NCI-H1694 treated with DMSO at 0.1 percent for 48 hours (cell line): ENCODE results near the gene SNRNP48.

Experiments
- DNase-seq: peaks from one replicate; lab custom pipeline; 2025; lab: John Stamatoyannopoulos, UW

Gene SNRNP48

DNA sequence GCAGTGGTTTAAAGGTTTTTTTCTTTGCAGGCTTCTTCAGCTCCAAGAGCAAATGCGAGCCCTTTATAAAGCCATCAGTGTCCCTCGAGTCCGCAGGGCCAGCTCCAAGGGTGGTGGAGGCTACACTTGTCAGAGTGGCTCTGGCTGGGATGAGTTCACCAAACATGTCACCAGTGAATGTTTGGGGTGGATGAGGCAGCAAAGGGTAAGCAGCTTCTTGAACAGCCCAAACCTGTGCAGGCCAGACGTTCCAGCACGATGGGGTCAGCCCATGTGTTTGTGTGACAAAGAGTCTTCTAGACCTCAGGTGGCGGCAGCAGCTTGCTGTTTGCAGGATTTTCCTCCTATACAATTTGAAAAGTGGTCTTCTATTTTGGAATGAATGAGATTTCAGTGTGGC, 30.8 kb upstream of the SNRNP48 start:
- DNase-seq: no peak

DNA sequence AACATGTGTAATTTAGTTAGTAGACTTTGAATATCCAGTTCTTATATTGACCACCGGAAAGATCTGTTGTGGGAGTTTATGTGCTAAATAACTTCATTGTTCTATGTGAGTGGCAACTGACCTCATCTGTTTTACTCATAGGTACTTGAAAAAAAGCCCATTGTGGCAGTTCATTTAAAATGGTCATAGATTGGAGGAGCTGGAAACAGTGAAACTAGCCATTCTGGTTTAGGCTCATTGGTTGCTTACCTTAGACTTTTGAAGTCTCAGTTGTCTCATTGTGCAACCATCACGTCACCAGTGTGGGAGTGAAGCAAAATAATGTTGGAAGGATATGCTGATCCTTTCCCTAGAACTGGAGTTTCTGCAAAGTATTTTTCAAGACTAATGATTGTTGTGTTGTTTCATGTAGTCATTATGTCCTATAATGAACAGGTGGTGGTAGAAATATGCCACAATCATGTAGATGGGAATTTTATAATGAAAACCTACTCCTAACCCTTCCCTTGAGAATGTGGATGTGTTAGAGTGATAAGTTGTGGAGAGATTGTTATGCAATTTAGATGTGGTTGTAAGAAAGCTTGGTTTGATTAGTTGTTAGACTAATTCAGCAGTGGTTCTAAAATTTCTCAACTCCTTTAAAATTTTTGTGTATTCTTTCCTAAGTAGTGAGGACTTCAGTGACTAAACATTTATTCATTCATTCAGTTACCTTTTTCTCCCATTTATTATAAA, 30.2 kb upstream of the SNRNP48 start:
- no peak for DNase-seq

DNA sequence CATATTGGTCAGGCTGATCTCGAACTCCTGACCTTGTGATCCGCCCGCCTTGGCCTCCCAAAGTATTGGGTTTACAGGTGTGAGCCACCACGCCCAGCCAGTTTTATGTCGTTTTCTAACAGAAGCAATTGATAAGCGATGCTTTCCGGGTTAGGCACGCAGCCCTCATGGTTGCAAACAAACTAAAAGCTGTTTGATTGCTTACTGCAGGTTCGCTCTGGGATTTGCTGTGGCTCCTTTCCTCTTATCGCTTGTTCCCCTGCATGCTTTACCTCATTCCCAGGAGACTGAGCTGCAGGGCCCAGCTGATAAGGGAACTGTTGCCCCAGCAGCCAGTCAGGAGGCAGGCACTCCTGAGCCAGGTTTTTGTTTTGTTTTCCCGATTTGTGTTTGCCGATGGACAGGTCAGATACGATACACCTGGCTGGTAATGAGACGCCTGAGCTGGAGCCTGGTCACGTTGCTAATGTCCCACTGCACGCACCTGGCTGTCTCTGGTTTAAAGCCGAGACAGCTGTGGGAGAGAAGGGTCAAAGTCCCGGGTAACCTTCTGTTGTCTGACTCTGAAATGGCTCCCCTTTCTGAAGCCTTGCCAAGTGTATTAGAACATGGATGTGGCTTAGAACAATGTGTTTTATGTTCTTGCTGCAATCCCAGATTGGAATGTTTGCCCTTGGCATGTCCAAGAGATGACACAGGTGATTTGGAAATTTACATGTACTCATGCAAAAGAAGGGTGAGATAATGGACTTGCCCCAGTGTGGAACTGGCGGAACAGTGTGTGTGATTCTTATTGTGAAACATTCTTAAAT, 28.6 kb upstream of the SNRNP48 start:
- no peak for DNase-seq

DNA sequence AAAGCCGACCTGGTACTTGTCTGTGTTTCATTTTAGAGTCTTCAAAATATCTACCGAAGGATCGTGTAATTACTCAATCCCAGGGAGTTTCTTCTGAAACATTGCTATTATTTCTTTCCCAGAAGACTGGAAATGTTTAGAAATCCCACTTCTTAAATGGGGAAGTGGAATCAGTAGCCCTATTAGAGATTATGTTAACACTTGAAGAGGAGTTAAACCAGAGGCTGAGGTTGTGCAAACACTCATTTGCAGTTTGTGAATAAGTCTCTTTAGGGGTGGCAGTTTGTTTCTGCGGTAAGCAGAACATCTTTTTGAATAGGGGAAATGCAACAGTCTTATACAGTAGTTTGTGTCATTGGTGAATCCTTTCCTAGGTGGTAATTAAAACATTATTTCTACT, 27.2 kb upstream of the SNRNP48 start:
- DNase-seq: no peak

DNA sequence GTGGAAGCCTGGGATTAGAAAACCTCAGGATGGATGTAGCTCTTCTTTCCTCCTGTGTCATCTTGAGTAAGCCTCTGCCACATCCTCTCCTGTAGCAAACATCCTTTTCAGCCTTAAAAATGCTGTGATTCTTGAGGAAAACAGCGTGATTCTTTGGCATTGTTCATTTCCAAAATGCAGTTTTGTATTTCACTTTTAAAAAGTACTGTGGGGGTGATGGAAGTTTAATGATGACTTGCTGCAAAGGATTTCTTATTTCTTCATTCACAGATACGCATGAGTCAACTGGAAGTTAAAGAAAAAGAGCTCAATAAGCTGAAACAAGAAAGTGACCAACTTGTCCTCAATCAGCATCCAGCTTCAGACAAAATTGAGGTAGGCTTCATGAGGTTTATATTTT, 23.9 kb upstream of the SNRNP48 start:
- no peak for DNase-seq

DNA sequence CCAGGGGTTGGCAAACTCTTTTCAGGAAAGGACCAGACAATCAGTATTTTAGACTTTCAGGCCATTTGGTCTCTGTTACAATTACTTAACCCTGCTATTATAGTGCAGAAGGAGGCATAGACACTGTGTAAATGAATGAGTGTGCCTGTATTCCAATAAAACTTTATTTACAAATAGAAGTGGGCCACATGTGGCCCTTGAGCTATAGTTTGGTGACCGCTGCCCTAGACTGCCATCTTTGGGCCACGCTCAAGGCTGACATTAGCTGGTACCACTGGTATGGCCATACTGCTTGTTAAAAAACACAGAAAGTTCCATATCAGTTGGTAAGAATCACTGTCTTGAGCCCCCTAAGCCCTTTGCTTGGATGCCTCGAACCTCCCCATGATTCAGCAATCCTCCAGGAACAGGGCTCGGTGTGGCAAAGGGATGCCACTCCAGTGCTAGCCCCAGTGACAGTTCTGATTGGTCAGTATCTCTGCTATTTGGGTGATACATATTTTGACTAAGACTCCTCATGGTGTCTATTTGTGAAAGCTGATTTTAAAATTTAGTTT, 23.3 kb upstream of the SNRNP48 start:
- DNase-seq: no peak

DNA sequence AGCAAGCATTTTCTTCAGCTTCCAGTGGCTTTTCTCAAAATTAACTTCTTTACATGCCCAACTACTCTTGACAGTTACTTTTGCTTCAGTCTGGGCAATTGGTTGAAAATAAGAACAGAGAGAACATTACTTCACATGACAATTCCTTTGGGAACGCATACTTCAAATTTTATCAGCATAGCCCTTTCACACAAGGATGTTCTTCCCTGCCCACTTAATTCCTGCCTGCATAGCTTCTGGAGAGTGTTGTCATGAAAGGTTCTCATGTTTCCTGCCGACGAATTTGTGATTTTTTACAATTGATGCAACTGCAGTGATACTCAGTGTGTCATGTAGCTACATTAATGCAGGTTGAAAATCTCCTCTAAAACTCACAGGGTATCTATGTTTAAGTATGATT, 22.0 kb upstream of the SNRNP48 start:
- DNase-seq: no peak

DNA sequence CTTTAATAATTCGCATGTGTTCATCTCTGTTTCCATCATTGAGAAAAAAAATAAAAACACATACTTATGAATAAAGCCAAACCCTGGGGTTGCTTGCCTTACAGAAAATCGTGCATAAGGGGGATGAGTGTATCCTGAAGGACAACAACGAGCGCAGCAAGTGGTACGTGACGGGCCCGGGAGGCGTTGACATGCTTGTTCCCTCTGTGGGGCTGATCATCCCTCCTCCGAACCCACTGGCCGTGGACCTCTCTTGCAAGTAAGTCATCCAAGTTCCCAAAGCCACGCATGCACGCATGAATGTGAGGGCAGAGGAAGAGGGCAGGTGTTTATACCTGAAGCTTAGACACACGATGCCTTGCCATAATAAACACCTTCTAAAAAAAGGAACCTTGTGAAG, 20.9 kb upstream of the SNRNP48 start:
- DNase-seq: no peak

DNA sequence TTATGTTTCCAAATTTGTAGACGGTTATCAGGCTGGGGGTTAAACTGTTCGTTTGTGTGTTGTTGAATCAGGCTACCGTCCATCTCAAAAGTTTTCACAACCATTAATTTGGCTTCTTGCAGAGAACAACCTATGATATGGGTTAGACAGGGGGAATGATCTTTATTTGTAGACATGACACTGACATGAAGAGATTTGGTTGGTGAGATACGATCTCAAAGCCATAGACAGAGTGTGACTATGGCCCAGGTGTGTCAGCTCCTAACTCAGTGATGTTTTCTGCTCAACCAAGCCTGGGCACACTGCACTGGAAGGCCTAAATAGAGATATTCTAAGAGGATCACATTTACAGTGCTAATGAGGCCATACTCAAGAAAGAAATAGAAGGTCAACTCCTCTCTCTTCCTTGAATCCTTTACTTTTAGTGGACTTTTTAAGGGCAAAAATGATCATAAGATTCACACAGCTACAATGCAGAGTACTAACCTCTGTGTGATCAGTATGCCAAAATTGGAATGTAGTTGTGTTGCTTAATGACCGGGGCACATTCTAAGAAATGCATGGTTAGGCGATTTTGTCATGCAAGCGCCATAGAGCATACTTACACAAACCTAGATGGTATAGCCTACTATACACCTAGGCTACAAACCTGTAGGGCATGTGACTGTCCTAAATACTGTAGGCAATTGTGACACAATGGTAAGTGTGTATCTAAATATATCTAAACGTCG, 17.6 kb upstream of the SNRNP48 start:
- no peak for DNase-seq

DNA sequence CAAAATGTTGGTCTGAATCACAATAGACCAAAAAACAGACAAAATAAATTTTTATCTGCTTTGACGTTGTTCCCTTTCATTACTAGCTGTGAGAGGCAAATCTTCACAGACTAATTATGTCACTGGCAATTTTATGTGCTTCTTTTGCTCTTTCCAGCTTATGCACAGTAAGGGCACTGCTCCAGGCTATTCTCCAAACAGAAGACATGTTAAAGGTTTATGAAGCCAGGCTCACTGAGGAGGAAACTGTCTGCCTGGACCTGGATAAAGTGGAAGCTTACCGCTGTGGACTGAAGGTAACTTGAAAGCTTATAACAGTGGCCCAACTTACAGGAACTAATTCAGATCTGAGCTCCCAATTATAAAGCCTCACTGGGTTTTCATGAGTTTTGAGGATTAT, 15.5 kb upstream of the SNRNP48 start:
- DNase-seq: no peak

DNA sequence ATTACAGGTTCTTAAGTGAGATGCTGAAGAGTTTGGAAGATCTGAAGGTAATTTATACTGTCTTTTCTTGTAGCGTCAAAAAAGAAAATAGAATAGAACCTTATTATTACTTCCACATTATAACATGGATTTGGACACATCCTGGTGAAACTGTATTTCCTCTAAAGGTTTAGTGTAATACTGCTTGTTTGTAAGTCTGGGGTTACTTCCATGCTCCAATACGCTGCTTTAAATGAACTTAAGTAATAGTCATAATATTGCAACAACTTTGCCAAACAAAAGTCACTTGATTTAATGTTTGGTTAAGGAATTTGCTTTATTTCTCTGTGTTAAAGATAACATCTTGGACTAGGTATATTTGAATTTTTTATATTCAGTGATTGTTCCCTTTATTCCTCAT, 11.5 kb upstream of the SNRNP48 start:
- DNase-seq: no peak

DNA sequence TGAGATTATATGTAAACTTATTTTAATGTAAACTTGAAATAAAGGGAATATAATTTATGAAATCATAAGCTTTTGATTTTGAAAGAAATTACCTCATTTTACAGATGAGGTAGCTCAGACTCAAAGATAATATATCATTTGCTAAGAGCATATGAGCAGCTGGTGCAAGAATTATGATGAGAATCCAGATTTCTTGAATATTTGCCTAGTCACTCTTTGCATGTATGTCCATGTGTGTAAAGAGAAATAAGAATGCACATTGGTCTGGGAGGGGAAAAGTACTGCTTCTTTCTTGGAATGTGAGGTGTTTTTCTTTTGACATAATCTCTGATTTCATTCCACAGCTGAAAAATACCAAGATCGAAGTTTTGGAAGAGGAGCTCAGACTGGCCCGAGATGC, 11.1 kb upstream of the SNRNP48 start:
- DNase-seq: no peak

DNA sequence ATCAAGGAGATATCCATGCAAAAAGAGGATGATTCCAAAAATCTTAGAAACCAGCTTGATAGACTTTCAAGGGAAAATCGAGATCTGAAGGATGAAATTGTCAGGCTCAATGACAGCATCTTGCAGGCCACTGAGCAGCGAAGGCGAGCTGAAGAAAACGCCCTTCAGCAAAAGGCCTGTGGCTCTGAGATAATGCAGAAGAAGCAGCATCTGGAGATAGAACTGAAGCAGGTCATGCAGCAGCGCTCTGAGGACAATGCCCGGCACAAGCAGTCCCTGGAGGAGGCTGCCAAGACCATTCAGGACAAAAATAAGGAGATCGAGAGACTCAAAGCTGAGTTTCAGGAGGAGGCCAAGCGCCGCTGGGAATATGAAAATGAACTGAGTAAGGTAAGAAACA, 10.1 kb upstream of the SNRNP48 start:
- no peak for DNase-seq

DNA sequence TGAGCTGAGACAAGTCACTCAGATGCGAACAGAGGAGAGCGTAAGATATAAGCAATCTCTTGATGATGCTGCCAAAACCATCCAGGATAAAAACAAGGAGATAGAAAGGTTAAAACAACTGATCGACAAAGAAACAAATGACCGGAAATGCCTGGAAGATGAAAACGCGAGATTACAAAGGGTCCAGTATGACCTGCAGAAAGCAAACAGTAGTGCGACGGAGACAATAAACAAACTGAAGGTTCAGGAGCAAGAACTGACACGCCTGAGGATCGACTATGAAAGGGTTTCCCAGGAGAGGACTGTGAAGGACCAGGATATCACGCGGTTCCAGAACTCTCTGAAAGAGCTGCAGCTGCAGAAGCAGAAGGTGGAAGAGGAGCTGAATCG, 9.5 kb upstream of the SNRNP48 start:
- no peak for DNase-seq

DNA sequence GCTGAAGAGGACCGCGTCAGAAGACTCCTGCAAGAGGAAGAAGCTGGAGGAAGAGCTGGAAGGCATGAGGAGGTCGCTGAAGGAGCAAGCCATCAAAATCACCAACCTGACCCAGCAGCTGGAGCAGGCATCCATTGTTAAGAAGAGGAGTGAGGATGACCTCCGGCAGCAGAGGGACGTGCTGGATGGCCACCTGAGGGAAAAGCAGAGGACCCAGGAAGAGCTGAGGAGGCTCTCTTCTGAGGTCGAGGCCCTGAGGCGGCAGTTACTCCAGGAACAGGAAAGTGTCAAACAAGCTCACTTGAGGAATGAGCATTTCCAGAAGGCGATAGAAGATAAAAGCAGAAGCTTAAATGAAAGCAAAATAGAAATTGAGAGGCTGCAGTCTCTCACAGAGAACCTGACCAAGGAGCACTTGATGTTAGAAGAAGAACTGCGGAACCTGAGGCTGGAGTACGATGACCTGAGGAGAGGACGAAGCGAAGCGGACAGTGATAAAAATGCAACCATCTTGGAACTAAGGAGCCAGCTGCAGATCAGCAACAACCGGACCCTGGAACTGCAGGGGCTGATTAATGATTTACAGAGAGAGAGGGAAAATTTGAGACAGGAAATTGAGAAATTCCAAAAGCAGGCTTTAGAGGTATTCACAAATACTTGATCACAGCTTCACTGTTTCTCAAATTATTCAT, 8.9 kb upstream of the SNRNP48 start:
- no peak for DNase-seq

DNA sequence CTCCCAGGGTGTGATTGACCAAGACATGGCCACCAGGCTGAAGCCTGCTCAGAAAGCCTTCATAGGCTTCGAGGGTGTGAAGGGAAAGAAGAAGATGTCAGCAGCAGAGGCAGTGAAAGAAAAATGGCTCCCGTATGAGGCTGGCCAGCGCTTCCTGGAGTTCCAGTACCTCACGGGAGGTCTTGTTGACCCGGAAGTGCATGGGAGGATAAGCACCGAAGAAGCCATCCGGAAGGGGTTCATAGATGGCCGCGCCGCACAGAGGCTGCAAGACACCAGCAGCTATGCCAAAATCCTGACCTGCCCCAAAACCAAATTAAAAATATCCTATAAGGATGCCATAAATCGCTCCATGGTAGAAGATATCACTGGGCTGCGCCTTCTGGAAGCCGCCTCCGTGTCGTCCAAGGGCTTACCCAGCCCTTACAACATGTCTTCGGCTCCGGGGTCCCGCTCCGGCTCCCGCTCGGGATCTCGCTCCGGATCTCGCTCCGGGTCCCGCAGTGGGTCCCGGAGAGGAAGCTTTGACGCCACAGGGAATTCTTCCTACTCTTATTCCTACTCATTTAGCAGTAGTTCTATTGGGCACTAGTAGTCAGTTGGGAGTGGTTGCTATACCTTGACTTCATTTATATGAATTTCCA, 4.6 kb upstream of the SNRNP48 start:
- no peak for DNase-seq

DNA sequence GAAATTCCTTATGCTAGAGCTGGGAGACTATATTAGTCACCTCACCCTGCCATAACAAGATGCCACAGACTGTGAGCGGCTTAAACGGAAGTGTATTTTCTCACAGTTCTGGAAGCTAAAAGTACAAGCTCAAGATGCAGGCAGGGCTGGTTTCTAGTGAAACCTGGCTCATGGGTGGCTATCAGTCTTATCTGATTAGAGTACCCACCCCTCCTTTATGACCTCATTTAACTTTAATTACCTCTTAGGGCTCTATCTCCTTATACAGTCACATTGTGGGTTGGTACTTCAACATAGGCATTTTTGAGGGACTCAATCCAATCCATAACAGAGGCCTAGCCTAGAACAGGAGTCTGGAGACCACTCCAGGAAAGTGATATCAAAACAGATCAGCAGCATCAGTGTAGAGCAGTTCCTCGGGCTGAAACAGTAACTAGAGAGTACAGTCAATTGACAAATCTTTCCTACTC, 2.3 kb upstream of the SNRNP48 start:
- no peak for DNase-seq

DNA sequence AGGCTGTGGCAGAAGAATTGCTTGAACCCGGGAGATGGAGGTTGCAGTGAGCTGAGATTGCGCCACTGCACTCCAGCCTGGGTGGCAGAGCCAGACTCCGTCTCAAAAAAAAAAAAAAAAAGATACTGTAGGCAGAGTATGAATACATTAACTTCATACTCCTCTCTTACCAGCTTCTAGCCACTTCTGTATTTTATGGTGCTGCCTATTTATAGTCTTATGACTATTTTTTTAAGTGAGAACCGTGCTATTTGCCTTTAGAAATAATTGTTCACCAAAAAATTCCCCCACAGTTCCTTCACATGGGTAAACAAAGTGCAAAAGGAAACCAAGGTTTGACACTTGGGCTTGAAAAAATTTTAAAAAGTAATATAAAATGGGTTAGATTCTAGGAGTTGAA, 1.5 kb upstream of the SNRNP48 start:
- DNase-seq: no peak

DNA sequence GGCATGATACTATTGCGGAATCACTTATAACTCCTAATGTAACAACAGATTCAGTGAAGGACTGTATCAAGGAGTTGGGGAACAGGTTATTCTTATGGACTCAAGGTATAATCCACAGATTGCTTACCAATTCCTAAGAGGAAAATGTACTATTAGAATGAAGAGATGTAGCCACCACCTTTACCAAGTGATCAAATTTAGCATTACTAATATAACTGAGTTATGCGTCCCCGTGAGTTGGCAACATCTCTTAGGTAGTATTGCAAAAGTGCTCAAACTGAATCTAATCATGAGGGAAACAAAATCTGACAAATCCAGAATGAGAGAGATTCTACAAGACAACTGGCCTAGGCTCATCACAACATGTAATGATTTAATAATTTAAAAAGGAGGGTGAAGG, 777 bp upstream of the SNRNP48 start:
- no peak for DNase-seq

DNA sequence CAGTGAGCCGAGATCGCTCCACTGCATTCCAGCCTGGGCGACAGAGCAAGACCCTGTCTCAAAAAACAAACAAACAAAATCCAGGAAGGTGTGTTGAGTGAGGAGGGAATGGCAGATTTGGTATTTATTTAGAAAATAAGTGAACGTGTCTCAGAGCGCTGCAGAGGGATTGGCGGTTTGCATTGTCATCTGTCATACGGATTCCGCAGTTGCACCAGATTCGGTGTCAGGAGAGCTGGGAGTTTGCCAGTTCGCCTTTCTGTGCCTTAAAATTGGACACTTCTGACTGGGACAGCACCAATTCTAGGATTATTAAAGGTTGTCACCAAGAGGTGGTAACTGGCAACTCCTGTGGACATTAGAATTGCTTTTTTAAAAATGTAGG, 912 bp downstream of the SNRNP48 start:
- no peak for DNase-seq

DNA sequence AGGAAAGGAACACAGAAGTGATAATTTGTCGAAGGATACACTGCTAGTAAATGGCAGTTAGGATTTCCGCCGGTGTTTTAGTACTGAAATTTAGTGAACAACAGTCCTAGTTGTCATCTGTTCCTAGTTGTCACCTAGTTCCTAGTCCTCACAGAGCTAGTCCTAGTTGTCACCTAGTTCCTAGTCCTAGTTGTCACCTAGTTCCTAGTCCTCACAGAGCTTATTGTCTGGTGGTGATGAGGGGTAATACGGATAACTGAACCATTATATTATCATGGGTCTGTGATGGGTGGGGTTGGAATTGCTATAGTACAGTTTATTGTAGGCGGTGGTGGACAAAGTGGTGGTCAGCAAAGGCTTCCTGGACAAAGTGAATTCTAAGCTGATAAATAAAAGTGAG, 1.8 kb downstream of the SNRNP48 start:
- no peak for DNase-seq

DNA sequence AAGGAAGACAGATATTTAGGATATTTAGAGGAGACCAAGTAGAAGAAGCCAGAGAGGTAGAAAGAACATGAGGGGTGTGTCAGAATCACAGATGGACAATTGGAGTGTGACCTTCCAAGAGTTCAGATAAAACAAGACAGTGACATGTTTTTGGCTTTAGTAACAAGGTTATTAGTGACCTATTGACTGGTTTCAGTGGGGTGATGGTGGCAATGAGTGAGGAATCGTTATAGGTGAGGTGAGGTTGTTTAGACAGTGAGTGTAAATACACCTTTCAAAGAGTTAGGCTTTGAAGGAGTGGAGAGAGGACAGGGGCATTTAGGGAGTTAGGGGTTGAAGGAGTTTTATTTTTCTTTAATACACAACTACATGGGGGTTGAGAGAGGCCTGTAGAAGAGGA, 3.2 kb downstream of the SNRNP48 start:
- DNase-seq: no peak
